ENCODE data around the gene RAD51B. TPM values are rescaled to one million over a fixed set of nuclear protein-coding genes. Genes with fewer than 3 reads are reported as not detected.

The RAD51B gene
- total RNA-seq, 6 donors from 2014 or later = 10.6 to 63.9 (median 18.4) TPM

DNA sequence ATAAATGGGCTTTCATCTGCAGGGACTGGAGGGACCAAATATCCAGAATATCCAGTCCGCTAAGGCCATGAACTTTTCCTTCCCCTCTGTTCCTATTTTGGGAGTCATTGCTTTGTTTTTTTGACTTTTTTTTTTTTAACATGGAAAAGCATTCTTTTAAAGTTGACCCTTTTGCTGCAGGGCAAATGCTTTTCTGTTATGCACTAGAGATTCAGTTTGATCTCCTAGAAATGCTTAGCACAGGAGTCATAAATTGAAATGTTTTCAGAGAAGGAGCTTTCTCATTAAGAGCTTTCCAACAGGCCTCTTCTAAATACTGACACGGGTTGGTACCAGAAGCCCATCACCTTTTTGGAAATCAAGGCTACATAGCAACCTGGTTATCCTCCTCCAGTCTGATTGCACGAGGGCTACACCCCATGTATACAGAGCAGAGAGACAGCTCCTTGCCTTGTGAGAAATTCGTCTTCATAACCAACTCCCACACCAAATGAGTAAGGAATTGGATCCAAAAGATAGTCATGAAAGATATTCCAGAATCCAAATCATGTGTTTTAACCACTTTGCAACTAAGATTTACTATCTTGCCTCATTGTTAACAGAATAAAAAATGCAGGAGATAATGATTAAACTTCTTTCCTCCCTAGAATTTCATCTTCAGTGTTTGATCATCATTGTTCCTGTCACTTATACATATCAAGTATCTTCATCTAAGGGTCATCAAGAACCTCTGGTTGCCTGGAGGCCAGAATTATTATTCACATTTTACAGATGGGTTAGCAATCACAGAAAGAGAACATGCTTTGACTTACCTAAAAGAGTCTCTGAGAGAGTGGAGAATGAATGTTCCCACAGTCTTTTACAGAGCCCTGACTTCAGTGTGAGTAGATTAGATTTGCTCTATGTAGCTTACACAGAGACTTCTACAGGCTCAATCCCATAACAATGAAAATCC, 583.9 kb downstream of the RAD51B start:
- DNase-seq = no peak
- H3K4me1 ChIP-seq = peaks cover 29 to 38% (median 36%) of the 10 kb centered on the region in 4 donors

DNA sequence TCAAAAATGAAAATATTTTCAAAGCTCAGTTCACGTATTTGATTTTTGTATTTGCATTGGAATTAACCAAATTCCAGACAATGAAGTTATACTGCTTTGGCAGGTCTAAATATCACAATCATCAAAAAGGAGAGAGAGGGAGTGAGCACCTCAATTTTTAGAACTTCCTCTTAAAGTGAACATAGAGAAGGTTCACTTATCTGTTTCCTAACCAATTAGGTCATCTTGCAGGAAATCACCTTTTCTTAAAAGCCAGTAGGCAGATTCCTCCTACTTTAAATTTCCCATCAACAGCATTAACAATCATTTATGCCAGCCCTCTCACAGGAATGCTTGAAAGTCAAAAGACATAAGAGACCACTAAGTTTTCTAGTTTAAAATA, 584.6 kb downstream of the RAD51B start:
- ATAC-seq (ENCODE audit: low FRiP score in 2 of 2) (no peak), DNase-seq (no peak)
- Histone ChIP-seq H3K36me3 (no peaks in the 10 kb centered on the region), H3K27me3 (no peaks in the 10 kb centered on the region), H3K4me1 (peaks cover 33 to 38% (median 33%) of the 10 kb centered on the region in 4 donors), H3K4me3 (no peak overlapping the region), H3K9me3 (no peaks in the 10 kb centered on the region), H3K27ac (peak overlapping the region in 2 of 4 donors; percentile 32 to 42)
- WGBS, 2 donors = 89 to 95% methylated on average over 1 of the region's 1 CpG
- TF ChIP-seq POLR2AphosphoS5 (IDR thresholded peaks at IDR 0.05) (no peak), EP300 (IDR thresholded peaks at IDR 0.05) (no peak), POLR2A (IDR thresholded peaks at IDR 0.05) (no peak)
- TF ChIP-seq, protein P1, sequence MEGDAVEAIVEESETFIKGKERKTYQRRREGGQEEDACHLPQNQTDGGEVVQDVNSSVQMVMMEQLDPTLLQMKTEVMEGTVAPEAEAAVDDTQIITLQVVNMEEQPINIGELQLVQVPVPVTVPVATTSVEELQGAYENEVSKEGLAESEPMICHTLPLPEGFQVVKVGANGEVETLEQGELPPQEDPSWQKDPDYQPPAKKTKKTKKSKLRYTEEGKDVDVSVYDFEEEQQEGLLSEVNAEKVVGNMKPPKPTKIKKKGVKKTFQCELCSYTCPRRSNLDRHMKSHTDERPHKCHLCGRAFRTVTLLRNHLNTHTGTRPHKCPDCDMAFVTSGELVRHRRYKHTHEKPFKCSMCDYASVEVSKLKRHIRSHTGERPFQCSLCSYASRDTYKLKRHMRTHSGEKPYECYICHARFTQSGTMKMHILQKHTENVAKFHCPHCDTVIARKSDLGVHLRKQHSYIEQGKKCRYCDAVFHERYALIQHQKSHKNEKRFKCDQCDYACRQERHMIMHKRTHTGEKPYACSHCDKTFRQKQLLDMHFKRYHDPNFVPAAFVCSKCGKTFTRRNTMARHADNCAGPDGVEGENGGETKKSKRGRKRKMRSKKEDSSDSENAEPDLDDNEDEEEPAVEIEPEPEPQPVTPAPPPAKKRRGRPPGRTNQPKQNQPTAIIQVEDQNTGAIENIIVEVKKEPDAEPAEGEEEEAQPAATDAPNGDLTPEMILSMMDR (IDR thresholded peaks at IDR 0.05) = no peak

More for the DNA sequence above, 583.9 kb downstream of the RAD51B start:
- no peak for TF ChIP-seq EP300 (IDR thresholded peaks at IDR 0.05)
- WGBS, 2 donors = 72 to 82% methylated on average over 4 of the region's 4 CpGs
- ATAC-seq (ENCODE audit: low FRiP score in 2 of 2) = peak in 1 of 2 donors; percentile 43
- Histone ChIP-seq H3K9me3 (no peaks in the 10 kb centered on the region), H3K27me3 (no peaks in the 10 kb centered on the region), H3K36me3 (no peaks in the 10 kb centered on the region), H3K27ac (peak overlapping the region in 3 of 4 donors; percentile 9 to 42 (median 32)), H3K4me3 (no peak overlapping the region)

DNA sequence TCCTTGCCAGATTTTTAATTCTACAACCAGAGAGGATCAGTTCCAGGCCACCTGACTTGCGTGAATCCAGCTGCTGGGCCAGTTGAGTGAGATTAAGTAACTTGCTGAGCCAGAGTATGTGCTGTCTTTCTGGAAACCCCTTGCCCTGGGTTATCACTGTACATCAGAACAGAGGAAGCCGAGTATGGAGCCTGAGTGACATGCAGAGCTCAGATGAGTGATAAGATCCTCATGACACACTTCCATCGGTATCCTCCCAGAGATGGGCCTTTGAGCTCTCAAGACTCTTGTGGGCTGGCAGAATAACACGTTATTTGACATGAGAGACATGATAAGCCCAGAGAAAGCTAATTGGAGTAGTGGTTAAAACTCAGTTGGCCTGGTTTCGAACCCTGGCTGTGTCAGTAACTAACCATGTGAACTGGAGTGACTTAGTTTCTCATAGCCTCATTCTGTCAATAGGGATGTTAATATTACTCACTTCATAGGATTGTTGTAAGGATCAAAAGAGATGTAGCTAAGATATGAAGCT, 585.1 kb downstream of the RAD51B start:
- H3K9me3 ChIP-seq = no peaks in the 10 kb centered on the region
- TF ChIP-seq EP300 (IDR thresholded peaks at IDR 0.05) (peak in 2 of 4 donors; percentile 36 to 40), POLR2AphosphoS5 (IDR thresholded peaks at IDR 0.05) (peak in 1 of 2 donors; percentile 39), POLR2A (IDR thresholded peaks at IDR 0.05) (no peak)
- TF ChIP-seq, protein P1 (IDR thresholded peaks at IDR 0.05) = no peak
- DNase-seq (peak in 1 of 2 donors; percentile 72), ATAC-seq (ENCODE audit: low FRiP score in 2 of 2) (peak in 1 of 2 donors; percentile 42)
- no peaks in the 10 kb centered on the region for H3K27me3 ChIP-seq
- H3K27ac ChIP-seq = peak overlapping the region in 2 of 4 donors; percentile 32 to 42
- no peaks in the 10 kb centered on the region for H3K36me3 ChIP-seq
- H3K4me3 ChIP-seq = no peak overlapping the region
- H3K4me1 ChIP-seq = peaks cover 30 to 37% (median 33%) of the 10 kb centered on the region in 4 donors
- WGBS, 2 donors = 54 to 56% methylated on average over 5 of the region's 5 CpGs

GRCh38 chr14:68405961-68406360, 586.4 kb downstream of the RAD51B start:
- Histone ChIP-seq H3K36me3 (no peaks in the 10 kb centered on the region), H3K4me3 (no peak overlapping the region), H3K4me1 (peaks cover 21 to 26% (median 22%) of the 10 kb centered on the region in 4 donors), H3K27ac (no peak overlapping the region), H3K9me3 (no peaks in the 10 kb centered on the region), H3K27me3 (no peaks in the 10 kb centered on the region)
- no peak for DNase-seq
- TF ChIP-seq POLR2A (IDR thresholded peaks at IDR 0.05) = no peak
- TF ChIP-seq POLR2AphosphoS5 (IDR thresholded peaks at IDR 0.05) = no peak
- TF ChIP-seq, protein P1 (IDR thresholded peaks at IDR 0.05) = no peak
- no peak for TF ChIP-seq EP300 (IDR thresholded peaks at IDR 0.05)
- ATAC-seq (ENCODE audit: low FRiP score in 2 of 2) = no peak
- 100% methylated on average over 1 of the region's 1 CpG for WGBS, 2 donors

DNA sequence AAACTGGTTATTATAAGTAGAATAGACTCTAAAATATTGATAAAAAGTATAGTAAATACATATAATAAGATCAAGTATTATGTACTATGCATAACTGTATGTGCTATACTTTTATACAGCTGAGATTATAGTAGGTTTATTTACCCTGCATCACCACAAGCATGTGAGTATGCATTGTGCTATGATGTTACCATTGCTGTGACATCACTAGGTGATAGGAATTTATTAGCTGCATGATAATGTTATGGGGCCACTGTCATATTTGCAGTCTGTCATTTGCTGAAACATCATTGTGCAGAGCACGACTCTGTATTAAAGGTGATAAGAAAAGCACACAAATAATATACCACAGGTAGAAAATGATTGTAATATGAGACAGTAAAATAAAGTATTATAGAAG, 587.7 kb downstream of the RAD51B start:
- no peak for DNase-seq
- Histone ChIP-seq H3K27ac (no peak overlapping the region), H3K27me3 (no peaks in the 10 kb centered on the region), H3K36me3 (no peaks in the 10 kb centered on the region), H3K9me3 (no peaks in the 10 kb centered on the region), H3K4me1 (peaks cover 15 to 20% (median 17%) of the 10 kb centered on the region in 4 donors), H3K4me3 (no peak overlapping the region)
- ATAC-seq (ENCODE audit: low FRiP score in 2 of 2) = no peak
- WGBS, 2 donors = 75 to 88% methylated on average over 1 of the region's 1 CpG
- no peak for TF ChIP-seq EP300 (IDR thresholded peaks at IDR 0.05)
- no peak for TF ChIP-seq POLR2AphosphoS5 (IDR thresholded peaks at IDR 0.05)
- no peak for TF ChIP-seq POLR2A (IDR thresholded peaks at IDR 0.05)
- TF ChIP-seq, protein P1 (IDR thresholded peaks at IDR 0.05) = no peak

Measured in upper lobe of left lung (tissue), 6 donors.